GM18867 (cell line): ENCODE results near the gene TMEM178A.

Source experiments
- ATAC-seq: cut with Tn5 transposase; IDR thresholded peaks from one replicate; pipeline ENCODE4 v1.9.1; 2021; ENCODE audit warnings: mild to moderate bottlenecking, moderate library complexity; ENCODE audit not compliant: unreplicated experiment

Gene TMEM178A

DNA sequence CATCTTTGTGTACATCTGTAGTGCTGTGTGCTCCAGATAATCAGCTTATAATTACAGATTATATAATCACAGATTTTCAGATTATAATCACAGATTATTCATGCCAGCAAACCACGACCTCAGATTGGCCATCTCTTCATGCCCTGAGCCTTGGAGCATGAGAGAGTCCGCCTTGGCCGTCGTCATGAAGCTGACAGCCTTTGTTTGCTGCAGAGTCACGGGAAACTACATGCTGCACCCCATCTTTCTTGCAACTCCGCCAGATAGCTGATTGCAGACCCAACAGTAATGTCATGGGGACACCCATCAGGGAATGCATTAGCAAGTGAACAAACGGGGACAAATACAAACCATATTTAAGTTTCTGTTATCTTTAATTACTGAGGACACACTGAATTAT, 7.3 kb downstream of the TMEM178A start:
- ATAC-seq, result no peak

DNA sequence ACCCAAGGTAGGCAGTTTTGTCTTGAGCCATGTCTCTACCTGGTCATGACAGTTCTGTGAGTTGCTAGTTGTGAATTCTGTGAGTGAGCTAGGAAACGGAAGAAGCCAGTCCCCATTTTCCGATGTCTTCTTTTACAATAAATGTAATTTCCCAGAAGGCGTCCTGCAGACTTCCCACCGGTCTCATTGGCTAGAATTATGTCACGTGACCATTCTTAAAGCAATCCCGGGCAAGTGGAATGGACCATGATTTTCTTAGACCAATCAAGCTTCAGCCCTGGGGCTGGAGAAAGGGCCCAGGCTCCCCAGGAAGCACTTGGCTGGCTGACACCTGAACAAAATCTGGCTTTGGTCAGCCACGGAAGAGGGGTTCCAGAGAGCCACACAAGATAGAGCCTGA, 10.6 kb downstream of the TMEM178A start:
- no peak for ATAC-seq

DNA sequence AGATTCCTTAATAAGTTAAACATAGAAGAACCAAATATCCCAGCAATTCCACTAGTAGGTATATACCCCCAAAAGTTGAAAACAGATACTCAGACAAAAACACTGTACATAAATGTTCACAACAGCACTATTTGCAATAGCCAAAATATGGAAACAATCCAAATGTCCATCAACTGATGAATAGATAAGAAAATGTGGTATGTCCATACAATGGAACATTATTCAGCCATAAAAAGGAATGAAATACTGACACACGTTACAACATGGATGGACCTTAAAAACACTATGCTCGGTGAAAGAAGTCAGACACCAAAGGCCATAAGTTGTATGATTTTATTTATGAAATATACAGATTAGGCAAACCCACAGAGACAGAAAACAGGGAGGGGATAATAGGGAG, 12.5 kb downstream of the TMEM178A start:
- ATAC-seq, result no peak

DNA sequence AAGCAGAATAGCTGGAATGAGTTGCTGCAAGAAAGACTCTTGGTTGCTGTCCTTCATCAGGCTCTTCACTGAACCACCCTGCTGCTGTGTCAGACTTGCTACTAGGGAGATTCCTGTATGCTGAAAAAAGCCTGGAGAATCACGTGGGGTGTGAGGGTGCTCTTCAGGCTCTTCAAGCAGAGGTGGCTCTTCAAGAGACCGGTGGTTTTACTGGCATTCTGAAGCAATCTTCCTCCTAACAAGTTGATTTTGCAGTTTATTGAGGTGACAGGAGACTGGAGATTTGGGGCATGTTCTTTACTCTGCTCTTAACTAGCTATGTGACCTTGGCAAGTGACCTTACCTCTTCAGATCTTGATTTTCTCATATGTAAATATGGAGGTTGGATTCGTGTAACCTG, 14.1 kb downstream of the TMEM178A start:
- no peak for ATAC-seq

DNA sequence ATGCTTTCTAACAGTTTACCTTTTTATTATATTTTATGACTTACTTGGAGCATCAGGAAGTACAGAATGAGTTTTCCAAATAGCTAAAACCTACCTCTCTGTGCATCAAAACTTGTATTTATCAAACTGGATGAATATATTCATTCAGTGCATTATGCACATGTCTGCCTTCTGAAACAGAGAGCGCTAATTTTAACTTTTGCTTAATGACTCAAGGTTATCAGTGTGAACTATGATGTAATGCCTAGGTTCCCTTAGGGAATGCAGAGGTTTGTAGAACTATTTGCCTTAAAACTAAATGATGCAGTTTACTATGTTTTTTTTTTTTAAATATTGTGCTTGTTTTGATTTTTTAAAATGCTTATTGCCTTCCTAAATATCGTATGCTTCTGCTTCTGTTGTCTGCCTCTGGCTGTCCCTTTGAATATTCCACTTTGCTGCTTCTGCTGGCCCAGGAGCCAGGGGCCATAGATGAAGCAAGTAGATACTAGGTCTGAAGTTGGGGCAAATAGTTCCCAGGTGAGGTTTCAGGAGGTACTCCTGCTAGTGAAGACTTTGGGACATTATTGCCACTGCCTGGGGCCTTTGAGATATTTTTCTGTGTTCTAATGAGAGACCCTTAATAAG, 16.5 kb downstream of the TMEM178A start:
- ATAC-seq, result no peak

DNA sequence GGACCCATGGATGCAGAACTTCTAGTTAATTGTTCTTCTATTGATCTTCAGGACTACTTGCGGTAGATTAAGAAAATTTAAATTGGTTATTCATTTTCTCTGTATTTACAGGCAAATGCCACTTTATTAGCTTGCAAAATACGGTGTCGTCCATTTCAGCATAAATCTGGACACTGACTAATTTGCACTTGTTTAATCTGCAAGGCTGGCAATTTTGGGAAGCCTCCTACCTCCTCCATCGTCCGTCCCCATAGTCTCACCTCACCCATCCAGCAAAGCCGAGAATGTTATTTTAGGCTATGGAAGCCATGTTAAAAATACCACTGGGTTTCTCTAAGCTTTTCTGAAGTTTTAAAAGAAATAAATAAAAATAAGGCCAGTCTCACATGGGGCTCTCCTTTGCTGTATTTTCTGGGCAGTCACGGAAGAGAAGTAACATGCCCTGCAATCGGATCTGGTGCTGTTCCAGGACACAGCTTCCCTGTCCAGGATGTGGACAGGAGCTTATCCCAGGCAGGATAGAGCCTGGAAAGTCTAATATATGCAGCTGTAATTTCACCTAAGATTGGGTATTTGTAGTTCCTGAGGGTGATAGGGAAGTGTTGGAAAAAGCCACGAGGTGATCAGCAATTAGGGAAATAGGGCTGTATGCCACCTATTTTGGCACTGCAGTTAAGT, 17.4 kb downstream of the TMEM178A start:
- no peak for ATAC-seq

DNA sequence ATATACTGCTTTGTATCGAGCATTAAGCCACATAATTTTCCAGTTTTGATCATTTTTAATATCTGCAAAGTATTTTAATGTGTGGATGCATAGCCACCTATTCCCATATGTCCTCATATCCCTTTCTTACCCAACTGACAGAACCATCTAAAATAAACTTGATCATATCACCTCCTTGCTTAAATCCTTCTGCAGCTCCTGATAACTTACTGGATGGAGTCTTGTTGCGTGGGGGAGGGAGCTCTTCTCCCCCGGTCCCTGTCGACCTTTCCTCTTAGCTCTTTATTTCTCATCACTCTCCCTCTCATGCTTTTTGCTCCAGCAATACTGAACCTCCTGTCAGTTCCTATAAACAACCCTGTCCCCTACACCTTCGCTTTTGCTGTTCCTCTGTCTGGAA, 18.7 kb downstream of the TMEM178A start:
- no peak for ATAC-seq

DNA sequence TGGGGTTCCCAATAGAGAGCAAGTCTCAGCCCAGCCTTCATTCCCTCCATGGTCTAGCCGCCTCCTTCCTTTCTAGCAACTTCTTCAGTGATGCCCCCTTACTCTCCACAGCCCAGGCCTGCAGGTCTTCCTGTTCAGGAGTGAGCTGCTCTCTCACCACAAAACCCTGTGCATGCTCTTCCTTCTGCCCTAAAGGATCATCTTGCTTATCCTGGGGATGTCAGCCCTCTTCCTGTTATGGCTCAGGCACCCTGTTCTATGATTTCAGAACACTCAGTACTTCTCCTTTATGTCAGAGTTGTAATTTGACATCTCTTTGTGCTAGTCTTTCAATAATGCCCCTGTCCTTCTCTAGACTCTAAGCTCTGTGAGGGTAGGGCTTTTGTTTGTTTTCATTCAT, 19.4 kb downstream of the TMEM178A start:
- ATAC-seq, result no peak

DNA sequence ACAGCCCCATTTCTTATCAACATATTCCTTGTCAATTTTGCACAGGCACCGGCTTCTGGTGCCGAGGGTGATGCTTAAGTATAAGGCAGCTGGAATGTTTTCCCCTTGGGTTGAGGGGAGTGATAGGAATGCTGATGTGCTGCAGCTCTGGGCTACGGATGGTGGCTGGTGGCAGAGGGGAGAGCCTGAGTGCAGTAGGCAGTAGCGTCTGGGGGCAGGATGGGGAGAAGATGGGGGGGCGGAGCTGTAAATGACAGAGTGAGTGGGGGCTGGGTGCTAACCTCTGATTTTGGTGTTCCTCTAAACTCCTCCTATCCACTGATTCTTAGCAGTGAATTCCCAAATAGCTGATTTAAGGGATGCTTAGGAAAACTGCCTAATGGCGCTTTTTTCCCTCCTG, 20.7 kb downstream of the TMEM178A start:
- no peak for ATAC-seq

DNA sequence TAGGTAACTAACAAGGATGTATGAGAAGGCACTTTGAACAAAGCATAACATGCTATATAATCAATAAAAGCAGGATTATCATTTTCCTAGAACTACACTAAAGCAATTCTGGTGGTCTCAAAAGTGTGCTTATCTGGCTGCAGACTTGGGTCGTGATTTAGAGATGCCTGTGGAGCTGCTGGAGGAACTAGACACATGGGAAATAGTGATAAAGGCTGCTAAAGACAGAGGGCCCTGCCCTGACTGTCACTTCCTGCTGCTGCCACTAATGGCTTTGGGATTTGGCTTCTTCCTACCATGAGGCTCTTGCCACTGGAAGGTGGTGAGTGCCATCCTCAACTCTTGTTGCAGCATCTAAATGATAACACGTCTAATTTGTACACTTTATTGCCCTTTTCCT, 22.5 kb downstream of the TMEM178A start:
- ATAC-seq, result no peak

DNA sequence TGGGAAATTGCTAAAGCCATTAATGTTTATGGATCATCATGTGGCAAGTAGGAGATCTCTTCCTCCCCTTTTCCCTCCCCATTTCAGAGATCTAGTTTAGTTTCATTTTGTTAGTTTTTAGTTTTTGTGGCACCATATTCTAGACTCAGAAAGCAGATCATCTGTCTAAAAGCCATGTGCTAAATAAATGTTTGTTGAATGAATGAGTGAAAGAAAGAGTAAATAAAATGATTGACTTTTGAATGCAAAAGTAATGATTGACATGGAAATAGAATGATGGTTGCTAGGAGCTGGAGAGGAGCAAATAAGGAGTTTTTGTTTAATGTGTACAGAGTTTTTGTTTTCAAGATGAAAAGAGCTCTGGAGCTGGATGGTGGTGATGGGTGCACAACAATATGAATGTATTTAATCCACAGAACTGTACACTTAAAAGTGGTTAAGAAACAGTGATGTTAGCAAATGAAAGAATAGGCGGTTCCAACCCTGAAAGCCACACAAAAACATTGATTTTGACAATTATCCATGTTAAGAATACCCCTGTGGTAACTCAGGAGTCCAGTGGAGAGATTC, 23.6 kb downstream of the TMEM178A start:
- no peak for ATAC-seq

DNA sequence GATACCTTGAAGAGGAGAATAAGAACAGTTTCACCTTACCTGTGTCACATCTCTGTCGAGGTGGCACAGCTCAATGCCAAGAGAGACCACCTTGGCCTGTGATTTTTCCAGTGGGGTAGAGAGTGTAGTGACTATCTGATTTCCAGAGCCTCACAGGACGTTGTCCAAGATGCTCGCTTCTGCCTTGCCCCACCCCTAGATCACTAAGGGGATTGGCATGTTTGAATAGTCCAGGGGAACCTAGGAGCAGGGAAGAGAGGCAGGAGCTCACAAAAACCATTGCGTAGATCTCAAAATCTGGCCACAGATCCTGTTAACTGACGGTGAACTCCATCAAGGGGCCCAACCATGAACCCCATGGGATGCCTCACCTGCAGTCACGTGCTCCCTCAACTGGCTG, 24.2 kb downstream of the TMEM178A start:
- no peak for ATAC-seq

DNA sequence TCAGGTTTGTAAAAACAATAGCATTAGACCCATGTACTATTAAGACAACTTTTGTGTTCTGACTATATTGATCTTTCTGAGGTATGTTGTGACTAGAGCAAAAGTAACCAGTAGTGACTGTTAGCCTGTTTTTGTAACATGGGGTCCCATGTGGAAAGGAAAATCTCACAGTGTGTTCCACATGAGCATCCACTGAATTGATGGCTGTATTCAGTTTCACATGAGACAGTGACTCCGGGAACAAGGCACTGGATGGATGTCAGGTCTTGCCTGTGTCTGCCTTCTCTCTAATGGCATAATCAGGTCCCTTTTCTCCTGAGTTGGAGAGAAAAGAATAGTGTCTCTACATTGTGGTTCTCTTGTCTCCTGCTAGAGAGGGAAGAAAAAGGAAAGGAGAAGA, 27.5 kb downstream of the TMEM178A start:
- no peak for ATAC-seq

DNA sequence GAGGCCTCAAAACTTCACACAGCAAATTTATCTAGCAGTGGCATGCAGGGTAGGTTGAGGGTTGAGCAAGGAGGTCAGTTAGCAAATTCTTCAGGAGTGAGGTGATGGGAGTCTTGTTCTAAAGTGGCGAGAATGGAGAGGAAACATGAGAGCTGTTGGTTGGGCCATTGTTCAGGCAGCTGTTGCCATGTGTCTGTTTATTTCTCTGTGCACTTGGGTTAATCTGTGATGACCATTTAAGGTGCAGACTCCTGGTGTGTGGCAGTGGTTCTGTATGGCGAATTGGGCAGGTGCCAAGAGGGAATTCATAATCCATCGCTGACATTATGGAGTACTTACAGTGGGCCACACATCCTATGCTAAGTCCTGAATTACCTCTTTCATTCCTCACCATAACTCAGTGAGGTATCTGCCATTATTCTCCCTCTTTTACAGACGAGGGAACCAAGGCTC, 30.4 kb downstream of the TMEM178A start:
- no peak for ATAC-seq

DNA sequence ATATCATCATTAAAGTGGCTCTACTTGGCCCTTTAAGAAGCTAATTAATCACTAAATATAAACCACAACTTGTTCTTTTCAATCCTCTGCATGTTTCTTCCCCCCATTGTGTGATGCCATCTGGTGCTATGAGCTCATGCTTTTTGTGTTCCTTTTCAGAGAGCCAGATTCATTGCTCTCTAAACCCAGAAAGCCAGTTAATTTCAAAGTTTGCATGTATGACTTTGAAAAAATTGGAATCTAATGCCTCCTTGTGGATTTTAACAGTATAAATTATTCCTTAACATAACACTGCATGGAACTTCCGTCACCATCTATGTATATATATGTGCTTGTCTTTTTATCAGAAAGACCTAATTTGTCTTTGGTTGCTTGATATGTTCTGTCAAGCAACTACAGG, 31.1 kb downstream of the TMEM178A start:
- no peak for ATAC-seq

DNA sequence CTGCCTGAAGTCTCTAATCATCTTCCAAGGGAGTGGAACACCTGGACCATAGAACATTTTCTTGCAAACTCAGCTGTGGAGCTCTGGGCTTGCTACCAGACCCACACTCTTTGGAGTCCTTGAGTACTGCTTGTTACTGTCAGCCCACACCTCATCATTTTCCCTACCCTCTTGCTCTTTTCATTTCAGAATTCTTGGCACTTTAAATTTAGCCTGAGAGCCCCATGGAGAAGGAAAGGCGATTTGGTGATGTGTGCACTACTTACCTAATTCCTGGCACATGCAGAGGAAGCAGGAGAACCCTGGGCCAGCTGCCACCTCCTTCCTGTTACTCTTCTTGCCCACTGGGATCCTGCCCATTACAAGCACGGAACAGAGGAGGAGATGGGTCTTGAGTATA, 31.7 kb downstream of the TMEM178A start:
- no peak for ATAC-seq

DNA sequence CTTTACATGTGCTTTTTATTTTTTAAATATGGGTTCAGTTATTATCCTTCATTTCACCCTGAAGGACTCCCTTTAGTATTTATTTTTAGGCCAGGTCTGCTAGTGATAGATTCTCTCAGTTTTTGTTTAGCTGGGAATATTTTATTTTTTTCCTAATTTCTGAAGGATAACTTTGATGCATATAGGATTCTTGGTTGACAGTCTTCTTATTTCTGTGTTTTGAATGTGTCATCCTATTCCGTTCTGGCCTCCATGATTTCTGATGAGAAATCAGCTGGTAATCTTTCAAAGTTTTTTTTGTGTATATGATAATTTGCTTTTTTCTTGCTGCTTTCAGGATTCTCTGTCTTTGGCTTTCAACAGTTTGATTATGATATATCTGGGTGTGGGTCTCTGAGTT, 35.4 kb downstream of the TMEM178A start:
- no peak for ATAC-seq

DNA sequence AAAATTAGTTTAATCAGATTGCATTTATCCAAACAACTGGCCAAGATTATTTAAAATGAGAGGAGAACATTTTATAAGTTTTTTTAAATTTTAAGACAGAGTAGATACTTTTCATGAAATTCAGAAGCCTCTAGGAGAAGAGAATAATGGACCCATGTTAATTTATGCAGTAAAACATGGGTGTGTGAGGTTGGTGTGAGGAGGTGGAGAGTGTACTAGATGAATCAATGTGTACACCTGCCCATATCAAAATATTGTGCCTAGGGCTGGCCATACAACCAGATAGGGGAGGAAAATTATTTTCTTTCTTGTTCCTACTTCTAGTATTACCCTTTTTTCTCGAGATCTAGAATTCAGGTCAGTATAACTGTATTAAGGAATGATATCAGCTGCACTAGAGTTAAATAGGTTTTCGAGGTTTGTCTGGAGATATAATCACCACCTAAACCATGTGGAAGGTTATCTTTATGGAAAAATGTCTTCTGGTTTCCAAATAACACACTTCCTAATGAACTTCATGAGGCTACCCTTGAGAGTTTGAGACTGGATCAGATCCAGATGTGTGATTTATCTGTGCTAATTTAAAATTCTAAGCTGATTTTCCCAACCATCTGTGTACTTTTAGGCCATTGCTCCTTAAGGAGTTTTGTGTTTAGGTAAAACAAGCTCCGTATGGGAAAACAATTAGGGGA, 37.6 kb downstream of the TMEM178A start:
- no peak for ATAC-seq

DNA sequence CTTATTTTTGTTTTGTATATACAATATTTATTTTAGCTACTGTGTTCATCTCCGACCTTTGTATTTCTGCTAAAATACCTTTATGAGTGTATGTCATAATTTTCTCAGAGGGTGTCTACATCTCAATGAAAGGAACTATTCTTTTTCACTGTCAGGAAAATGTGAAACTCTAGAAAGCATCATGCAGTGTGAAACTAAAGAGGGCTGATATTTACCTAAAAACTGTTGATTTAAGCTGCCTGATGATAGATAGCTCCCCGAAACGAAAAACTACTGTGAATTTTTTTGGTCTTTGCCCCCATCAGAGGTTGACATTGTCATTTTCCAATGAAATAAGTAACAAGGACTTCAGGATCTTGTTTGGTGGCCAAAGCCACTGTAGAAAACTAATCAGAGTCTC, 38.8 kb downstream of the TMEM178A start:
- ATAC-seq, result no peak

DNA sequence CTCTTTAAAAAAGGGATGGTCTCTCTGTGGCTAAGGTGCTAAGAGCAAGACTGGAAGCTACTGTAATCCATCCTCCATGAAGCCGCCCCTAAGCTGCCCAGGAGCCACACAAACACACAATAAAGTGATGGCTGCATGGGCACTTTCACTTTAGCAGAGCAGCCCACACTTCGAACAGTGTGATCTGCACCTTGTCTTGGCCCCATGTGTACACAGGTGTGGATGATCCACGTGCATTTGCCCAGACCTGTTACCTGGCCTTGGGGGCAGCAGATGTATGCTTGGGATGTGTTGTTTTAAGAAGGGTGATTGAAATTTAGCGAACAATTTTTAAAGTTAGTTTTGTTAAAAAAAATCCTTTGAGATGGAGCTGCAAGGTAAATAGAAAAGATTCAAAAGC, 39.9 kb downstream of the TMEM178A start:
- no peak for ATAC-seq

DNA sequence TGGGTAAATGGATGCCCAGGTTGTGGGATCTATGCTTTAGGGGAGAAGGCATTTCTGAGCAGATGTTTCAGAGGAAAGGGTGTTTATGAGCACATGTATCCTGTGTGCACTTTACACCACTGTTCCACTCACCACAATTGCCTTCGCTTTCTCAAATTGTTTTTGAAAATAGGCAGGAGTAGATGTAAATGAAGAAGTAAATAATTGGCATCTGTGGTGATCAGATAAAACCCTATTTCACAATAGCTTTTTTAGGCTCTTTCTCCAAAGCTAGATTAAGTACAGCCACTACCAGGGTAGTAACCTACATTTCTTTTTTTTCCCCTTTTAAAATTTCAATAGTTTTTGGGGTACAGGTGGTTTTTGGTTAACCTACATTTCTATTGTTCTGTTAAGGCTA, 40.6 kb downstream of the TMEM178A start:
- no peak for ATAC-seq

DNA sequence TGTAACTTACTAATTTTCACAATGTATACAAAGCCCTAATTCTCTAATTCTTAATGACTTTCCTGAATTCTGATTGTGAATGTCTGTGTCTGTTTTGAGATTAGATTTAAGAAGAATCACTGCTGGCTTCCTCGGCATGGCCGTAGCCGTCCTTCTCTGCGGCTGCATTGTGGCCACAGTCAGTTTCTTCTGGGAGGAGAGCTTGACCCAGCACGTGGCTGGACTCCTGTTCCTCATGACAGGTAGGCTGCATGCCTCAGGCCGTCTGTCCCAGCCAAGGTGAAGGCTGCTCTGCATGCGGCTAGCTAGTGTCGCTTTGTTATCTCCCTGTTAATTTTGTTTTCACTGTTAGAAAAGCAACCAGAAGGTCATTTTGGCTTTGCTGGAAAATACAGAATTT, 41.2 kb downstream of the TMEM178A start:
- no peak for ATAC-seq
